SJCRH30 (cell line): Measurements from ENCODE around the gene MAML2. TPM values are rescaled to one million over a fixed set of nuclear protein-coding genes. Genes with fewer than 3 reads are reported as not detected.

Source experiments
- DNase-seq, 2 experiments: peaks; one replicate each; pipeline ENCODE4 v3.0.0-alpha.2; 2015 to 2020
- H3K27ac ChIP-seq: fragments of 250-450 bp; sonication (Bioruptor Pico); 2 replicates; pipeline ENCODE4 v1.5.1; 2020; ENCODE audit warnings: mild to moderate bottlenecking, moderate library complexity
- H3K27me3 ChIP-seq: fragments of 250-450 bp; sonication (Bioruptor Pico); 2 replicates; pipeline ENCODE4 v1.5.1; 2020; ENCODE audit warnings: mild to moderate bottlenecking, moderate library complexity
- H3K36me3 ChIP-seq: fragments of 250-450 bp; sonication (Bioruptor Pico); 2 replicates; pipeline ENCODE4 v1.5.1; 2020; ENCODE audit warnings: mild to moderate bottlenecking, moderate library complexity
- H3K4me1 ChIP-seq: fragments of 250-450 bp; sonication (Bioruptor Pico); 2 replicates; pipeline ENCODE4 v1.5.1; 2020; ENCODE audit warnings: mild to moderate bottlenecking, moderate library complexity
- H3K4me3 ChIP-seq: fragments of 250-450 bp; sonication (Bioruptor Pico); 2 replicates; pipeline ENCODE4 v1.5.1; 2020; ENCODE audit warnings: mild to moderate bottlenecking, moderate library complexity
- H3K9me3 ChIP-seq: fragments of 250-450 bp; sonication (Bioruptor Pico); replicated peaks from 2 replicates; pipeline ENCODE4 v1.5.1; 2020; ENCODE audit warnings: mild to moderate bottlenecking, moderate library complexity
- total RNA-seq: library from RNA; depleted of rRNA; stranded (reverse); fragments of >200 nt; shearing (Covaris generic); gene quantifications from 2 replicates; pipeline ENCODE4 v1.2.3, GENCODE V29; 2014

The MAML2 gene
- total RNA-seq, 1 experiment from 2014 or later, result 2.1 TPM

GRCh38 chr11:95977534-95978174 lies 365.3 kb downstream of the MAML2 start:
- H3K9me3 ChIP-seq, result no peaks in the 10 kb centered on the region
- H3K27ac ChIP-seq, result no peak overlapping the region
- no peaks in the 10 kb centered on the region for H3K4me1 ChIP-seq
- no peaks in the 10 kb centered on the region for H3K27me3 ChIP-seq
- no peak for DNase-seq
- no peaks in the 10 kb centered on the region for H3K36me3 ChIP-seq
- no peak overlapping the region for H3K4me3 ChIP-seq

GRCh38 chr11:95976550-95976949 lies 366.4 kb downstream of the MAML2 start:
- H3K9me3 ChIP-seq, result no peaks in the 10 kb centered on the region
- no peak for DNase-seq
- H3K4me3 ChIP-seq, result no peak overlapping the region

GRCh38 chr11:95975343-95975742 lies 367.7 kb downstream of the MAML2 start:
- no peak for DNase-seq
- Histone ChIP-seq H3K27ac (no peak overlapping the region), H3K9me3 (no peaks in the 10 kb centered on the region), H3K4me3 (no peak overlapping the region), H3K27me3 (no peaks in the 10 kb centered on the region), H3K36me3 (no peaks in the 10 kb centered on the region), H3K4me1 (no peaks in the 10 kb centered on the region)

More at GRCh38 chr11:95976550-95976949, 366.4 kb downstream of the MAML2 start:
- H3K4me1 ChIP-seq, result no peaks in the 10 kb centered on the region
- no peak overlapping the region for H3K27ac ChIP-seq
- no peaks in the 10 kb centered on the region for H3K36me3 ChIP-seq
- no peaks in the 10 kb centered on the region for H3K27me3 ChIP-seq

- H3K36me3 ChIP-seq, result no peaks in the 10 kb centered on the region
- H3K27me3 ChIP-seq, result no peaks in the 10 kb centered on the region
Observed at GRCh38 chr11:95972060-95972459, 370.9 kb downstream of the MAML2 start.

GRCh38 chr11:95968585-95968984 lies 374.4 kb downstream of the MAML2 start:
- H3K4me3 ChIP-seq, result no peak overlapping the region
- no peaks in the 10 kb centered on the region for H3K9me3 ChIP-seq
- DNase-seq, result no peak
- no peak overlapping the region for H3K27ac ChIP-seq
- no peaks in the 10 kb centered on the region for H3K36me3 ChIP-seq
- H3K4me1 ChIP-seq, result no peaks in the 10 kb centered on the region
- no peaks in the 10 kb centered on the region for H3K27me3 ChIP-seq

More at GRCh38 chr11:95972060-95972459, 370.9 kb downstream of the MAML2 start:
- H3K9me3 ChIP-seq, result no peaks in the 10 kb centered on the region
- no peak for DNase-seq
- H3K27ac ChIP-seq, result no peak overlapping the region
- H3K4me1 ChIP-seq, result no peaks in the 10 kb centered on the region
- H3K4me3 ChIP-seq, result no peak overlapping the region

GRCh38 chr11:95964281-95964680 lies 378.7 kb downstream of the MAML2 start:
- DNase-seq, result no peak
- Histone ChIP-seq H3K4me3 (no peak overlapping the region), H3K4me1 (no peaks in the 10 kb centered on the region), H3K27ac (no peak overlapping the region), H3K9me3 (no peaks in the 10 kb centered on the region), H3K36me3 (no peaks in the 10 kb centered on the region), H3K27me3 (no peaks in the 10 kb centered on the region)

GRCh38 chr11:95961758-95962157 lies 381.2 kb downstream of the MAML2 start:
- Histone ChIP-seq H3K9me3 (no peaks in the 10 kb centered on the region), H3K4me3 (no peak overlapping the region), H3K27me3 (no peaks in the 10 kb centered on the region), H3K36me3 (no peaks in the 10 kb centered on the region), H3K4me1 (no peaks in the 10 kb centered on the region), H3K27ac (no peak overlapping the region)
- no peak for DNase-seq

- no peak for DNase-seq
- Histone ChIP-seq H3K4me3 (no peak overlapping the region), H3K36me3 (no peaks in the 10 kb centered on the region), H3K4me1 (no peaks in the 10 kb centered on the region), H3K27ac (no peak overlapping the region), H3K27me3 (no peaks in the 10 kb centered on the region), H3K9me3 (no peaks in the 10 kb centered on the region)
Observed at GRCh38 chr11:95950905-95951304, 392.1 kb downstream of the MAML2 start.

- DNase-seq, result no peak
Observed at GRCh38 chr11:95948637-95949036, 394.4 kb downstream of the MAML2 start.

GRCh38 chr11:95944623-95945022 lies 398.4 kb downstream of the MAML2 start:
- no peaks in the 10 kb centered on the region for H3K27me3 ChIP-seq
- no peak for DNase-seq
- no peak overlapping the region for H3K27ac ChIP-seq
- no peaks in the 10 kb centered on the region for H3K36me3 ChIP-seq
- H3K9me3 ChIP-seq, result no peaks in the 10 kb centered on the region
- no peaks in the 10 kb centered on the region for H3K4me1 ChIP-seq
- no peak overlapping the region for H3K4me3 ChIP-seq

More at GRCh38 chr11:95948637-95949036, 394.4 kb downstream of the MAML2 start:
- Histone ChIP-seq H3K4me1 (no peaks in the 10 kb centered on the region), H3K9me3 (no peaks in the 10 kb centered on the region), H3K36me3 (no peaks in the 10 kb centered on the region), H3K27me3 (no peaks in the 10 kb centered on the region), H3K27ac (no peak overlapping the region), H3K4me3 (no peak overlapping the region)

GRCh38 chr11:95943546-95943945 lies 399.4 kb downstream of the MAML2 start:
- no peak overlapping the region for H3K4me3 ChIP-seq
- no peaks in the 10 kb centered on the region for H3K9me3 ChIP-seq
- H3K27me3 ChIP-seq, result no peaks in the 10 kb centered on the region
- no peak overlapping the region for H3K27ac ChIP-seq
- no peak for DNase-seq
- H3K4me1 ChIP-seq, result no peaks in the 10 kb centered on the region
- no peaks in the 10 kb centered on the region for H3K36me3 ChIP-seq

- Histone ChIP-seq H3K27ac (no peak overlapping the region), H3K4me3 (no peak overlapping the region), H3K36me3 (no peaks in the 10 kb centered on the region), H3K4me1 (no peaks in the 10 kb centered on the region), H3K9me3 (no peaks in the 10 kb centered on the region), H3K27me3 (no peaks in the 10 kb centered on the region)
- no peak for DNase-seq
Observed at GRCh38 chr11:95939091-95939490, 403.9 kb downstream of the MAML2 start.

GRCh38 chr11:95937358-95937757 lies 405.6 kb downstream of the MAML2 start:
- Histone ChIP-seq H3K9me3 (no peaks in the 10 kb centered on the region), H3K27ac (no peak overlapping the region), H3K4me1 (no peaks in the 10 kb centered on the region), H3K27me3 (no peaks in the 10 kb centered on the region), H3K4me3 (no peak overlapping the region), H3K36me3 (no peaks in the 10 kb centered on the region)
- DNase-seq, result no peak

GRCh38 chr11:95933594-95933993 lies 409.4 kb downstream of the MAML2 start:
- Histone ChIP-seq H3K4me3 (no peak overlapping the region), H3K27me3 (no peaks in the 10 kb centered on the region), H3K27ac (no peak overlapping the region), H3K9me3 (no peaks in the 10 kb centered on the region; the same call in 1 of the 2 replicates), H3K36me3 (no peaks in the 10 kb centered on the region), H3K4me1 (no peaks in the 10 kb centered on the region)
- DNase-seq, result no peak

- no peak for DNase-seq
- H3K4me1 ChIP-seq, result peaks cover under 1% of the 10 kb centered on the region; the same call in 1 of the 2 replicates
Observed at GRCh38 chr11:95931916-95932315, 411.1 kb downstream of the MAML2 start.

GRCh38 chr11:95930948-95931347 lies 412.0 kb downstream of the MAML2 start:
- no peak for DNase-seq
- Histone ChIP-seq H3K27me3 (no peaks in the 10 kb centered on the region), H3K9me3 (no peaks in the 10 kb centered on the region; the same call in 1 of the 2 replicates), H3K4me3 (no peak overlapping the region), H3K36me3 (no peaks in the 10 kb centered on the region), H3K27ac (no peak overlapping the region), H3K4me1 (peaks cover 4% of the 10 kb centered on the region; the same call in 1 of the 2 replicates)

More at GRCh38 chr11:95931916-95932315, 411.1 kb downstream of the MAML2 start:
- no peaks in the 10 kb centered on the region for H3K36me3 ChIP-seq
- H3K27ac ChIP-seq, result no peak overlapping the region
- no peak overlapping the region for H3K4me3 ChIP-seq
- no peaks in the 10 kb centered on the region for H3K27me3 ChIP-seq
- no peaks in the 10 kb centered on the region; the same call in 1 of the 2 replicates for H3K9me3 ChIP-seq
